ENCODE measurements around the gene HOXA9. TPM values are rescaled to one million over a fixed set of nuclear protein-coding genes. Genes with fewer than 3 reads are reported as not detected.

Gene HOXA9
- polyA plus RNA-seq, 1 donor (not counting 4 experiments of a cell fraction or from before 2014, with no cell fraction given): 28.1 TPM

GRCh38 chr7:27166531-27167505, 1.5 kb upstream of the HOXA9 start:
- peak overlapping the region; percentile 78 to 94 (median 84) for H3K4me3 ChIP-seq (ENCODE audit: control insufficient read depth in 2 of 3, extremely low read depth in 1 of 3, insufficient read depth in 2 of 3, low read depth in 1 of 3, low read length in 3 of 3)
- H3K4me2 ChIP-seq (ENCODE audit: control insufficient read depth, extremely low read depth, insufficient read depth, low read depth, low read length): peak overlapping the region; percentile 98
- dilution Hi-C loops (cut with MboI; ENCODE audit: extremely low pct_ligation_motif_present, low sequenced_read_pairs): no loop called here
- no peaks in the 10 kb centered on the region for H4K20me1 ChIP-seq (ENCODE audit: control insufficient read depth, extremely low read depth, insufficient read depth, low read length)
- peaks cover 23% of the 10 kb centered on the region for H3K4me1 ChIP-seq (ENCODE audit: control insufficient read depth, extremely low read depth, insufficient read depth, low read length)
- peaks cover 92% of the 10 kb centered on the region for H3K79me2 ChIP-seq (ENCODE audit: control insufficient read depth, insufficient read depth, low read length)
- no peak overlapping the region for H2AFZ ChIP-seq (ENCODE audit: control insufficient read depth, low read length)
- peaks cover 4 to 10% of the 10 kb centered on the region in 2 experiments for H3K36me3 ChIP-seq (ENCODE audit: control insufficient read depth in 2 of 2, extremely low read depth in 1 of 2, insufficient read depth in 2 of 2, low read length in 2 of 2)
- no peak for TF ChIP-seq CTCF (optimal IDR thresholded peaks at IDR 0.05 in 1 of 3, IDR thresholded peaks at IDR 0.05 in 1 of 3, conservative IDR thresholded peaks at IDR 0.05 in 1 of 3; ENCODE audit: extremely low read depth in 1 of 3, insufficient read depth in 2 of 3, low read length in 3 of 3)
- no peak for TF ChIP-seq EZH2 (IDR thresholded peaks at IDR 0.05; ENCODE audit: low read length)
- no peaks in the 10 kb centered on the region for H3K9me1 ChIP-seq (ENCODE audit: control insufficient read depth, extremely low read depth, insufficient read depth, low read length)
- peak overlapping the region; percentile 87 for H3K27ac ChIP-seq (ENCODE audit: control insufficient read depth, insufficient read depth, low read length)
- H3K9me3 ChIP-seq (ENCODE audit: control insufficient read depth, low read depth, low read length): no peaks in the 10 kb centered on the region
- H3K9ac ChIP-seq (ENCODE audit: control insufficient read depth, extremely low read depth, insufficient read depth, low read length): peak overlapping the region; percentile 83
- DNase-seq (ENCODE audit: low read depth, low spot score) (no peak), FAIRE-seq (no peak)
- no peaks in the 10 kb centered on the region for H3K27me3 ChIP-seq (ENCODE audit: control insufficient read depth, extremely low read depth, insufficient read depth, low read length)

GRCh38 chr7:27165996-27166530, 726 bp upstream of the HOXA9 start:
- Histone ChIP-seq H4K20me1 (ENCODE audit: control insufficient read depth, extremely low read depth, insufficient read depth, low read length) (no peaks in the 10 kb centered on the region), H3K27me3 (ENCODE audit: control insufficient read depth, extremely low read depth, insufficient read depth, low read length) (no peaks in the 10 kb centered on the region), H3K4me3 (ENCODE audit: control insufficient read depth in 2 of 3, extremely low read depth in 1 of 3, insufficient read depth in 2 of 3, low read depth in 1 of 3, low read length in 3 of 3) (peak overlapping the region; percentile 78 to 94 (median 84)), H3K9me3 (ENCODE audit: control insufficient read depth, low read depth, low read length) (no peaks in the 10 kb centered on the region), H3K79me2 (ENCODE audit: control insufficient read depth, insufficient read depth, low read length) (peaks cover 88% of the 10 kb centered on the region), H3K27ac (ENCODE audit: control insufficient read depth, insufficient read depth, low read length) (peak overlapping the region; percentile 87), H2AFZ (ENCODE audit: control insufficient read depth, low read length) (peak overlapping the region; percentile 95), H3K4me1 (ENCODE audit: control insufficient read depth, extremely low read depth, insufficient read depth, low read length) (peaks cover 21% of the 10 kb centered on the region), H3K36me3 (ENCODE audit: control insufficient read depth in 2 of 2, extremely low read depth in 1 of 2, insufficient read depth in 2 of 2, low read length in 2 of 2) (peaks cover 4 to 10% of the 10 kb centered on the region in 2 experiments), H3K9ac (ENCODE audit: control insufficient read depth, extremely low read depth, insufficient read depth, low read length) (peak overlapping the region; percentile 83), H3K9me1 (ENCODE audit: control insufficient read depth, extremely low read depth, insufficient read depth, low read length) (no peaks in the 10 kb centered on the region), H3K4me2 (ENCODE audit: control insufficient read depth, extremely low read depth, insufficient read depth, low read depth, low read length) (peak overlapping the region; percentile 98)
- DNase-seq (ENCODE audit: low read depth, low spot score) (no peak), FAIRE-seq (no peak)
- dilution Hi-C loops (cut with MboI; ENCODE audit: extremely low pct_ligation_motif_present, low sequenced_read_pairs): no loop called here
- no peak for TF ChIP-seq CTCF (optimal IDR thresholded peaks at IDR 0.05 in 1 of 3, IDR thresholded peaks at IDR 0.05 in 1 of 3, conservative IDR thresholded peaks at IDR 0.05 in 1 of 3; ENCODE audit: extremely low read depth in 1 of 3, insufficient read depth in 2 of 3, low read length in 3 of 3)
- TF ChIP-seq EZH2 (IDR thresholded peaks at IDR 0.05; ENCODE audit: low read length): no peak

Data from keratinocyte (primary cell).